ENCODE results near the gene HMOX2.

HMOX2 gene

DNA sequence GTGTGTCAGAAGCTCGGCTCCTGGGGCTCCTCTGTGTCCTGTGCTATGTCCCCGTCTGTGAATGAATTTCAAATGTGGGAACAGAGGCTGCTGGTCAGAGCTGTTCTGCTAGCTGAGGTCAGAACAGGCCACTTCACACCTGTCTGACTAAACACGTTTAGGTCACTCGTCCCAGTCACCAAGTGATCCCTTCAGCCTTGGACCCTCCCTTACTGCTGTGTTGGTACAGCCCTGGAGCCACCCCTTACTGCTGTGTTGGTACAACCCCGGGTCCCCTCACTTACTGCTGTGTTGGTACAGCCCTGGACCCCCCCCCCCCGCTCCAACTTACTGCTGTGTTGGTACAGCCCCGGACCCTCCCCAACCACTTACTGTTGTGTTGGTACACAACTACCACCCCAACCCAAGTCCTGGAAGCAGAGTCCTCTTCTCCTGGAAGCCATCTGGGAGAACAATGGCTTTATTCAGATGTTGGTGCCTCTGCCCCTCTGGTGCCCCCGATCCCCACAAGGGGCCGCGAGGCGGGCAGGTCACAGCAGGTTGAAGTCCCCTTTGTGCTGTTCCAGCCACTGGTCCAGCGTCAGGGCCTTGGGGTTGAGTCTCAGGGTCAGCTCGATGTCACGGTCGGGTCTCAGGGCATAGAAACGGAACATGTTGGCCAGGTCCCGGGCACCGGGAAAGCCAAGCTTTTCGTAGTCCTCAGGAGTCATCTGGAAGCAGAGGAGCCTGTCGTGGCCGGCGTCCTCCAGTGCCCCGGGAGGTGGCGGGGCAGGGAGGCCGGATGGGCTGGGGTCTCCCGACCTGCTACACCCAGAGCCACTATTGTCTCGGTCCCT lies 14.7 kb upstream of the HMOX2 start:
- no peak for TF ChIP-seq EZH2phosphoT487 (IDR thresholded peaks at IDR 0.05; ENCODE audit: borderline replicate concordance, low read length)
- TF ChIP-seq, protein P1, sequence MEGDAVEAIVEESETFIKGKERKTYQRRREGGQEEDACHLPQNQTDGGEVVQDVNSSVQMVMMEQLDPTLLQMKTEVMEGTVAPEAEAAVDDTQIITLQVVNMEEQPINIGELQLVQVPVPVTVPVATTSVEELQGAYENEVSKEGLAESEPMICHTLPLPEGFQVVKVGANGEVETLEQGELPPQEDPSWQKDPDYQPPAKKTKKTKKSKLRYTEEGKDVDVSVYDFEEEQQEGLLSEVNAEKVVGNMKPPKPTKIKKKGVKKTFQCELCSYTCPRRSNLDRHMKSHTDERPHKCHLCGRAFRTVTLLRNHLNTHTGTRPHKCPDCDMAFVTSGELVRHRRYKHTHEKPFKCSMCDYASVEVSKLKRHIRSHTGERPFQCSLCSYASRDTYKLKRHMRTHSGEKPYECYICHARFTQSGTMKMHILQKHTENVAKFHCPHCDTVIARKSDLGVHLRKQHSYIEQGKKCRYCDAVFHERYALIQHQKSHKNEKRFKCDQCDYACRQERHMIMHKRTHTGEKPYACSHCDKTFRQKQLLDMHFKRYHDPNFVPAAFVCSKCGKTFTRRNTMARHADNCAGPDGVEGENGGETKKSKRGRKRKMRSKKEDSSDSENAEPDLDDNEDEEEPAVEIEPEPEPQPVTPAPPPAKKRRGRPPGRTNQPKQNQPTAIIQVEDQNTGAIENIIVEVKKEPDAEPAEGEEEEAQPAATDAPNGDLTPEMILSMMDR (IDR thresholded peaks at IDR 0.05; ENCODE audit: low read depth, low read length, poor library complexity, severe bottlenecking): no peak
- no peaks in the 10 kb centered on the region for H3K27me3 ChIP-seq (ENCODE audit: control insufficient read depth, low read length)
- no peaks in the 10 kb centered on the region for H4K20me1 ChIP-seq (ENCODE audit: control insufficient read depth, insufficient read depth, low read depth, low read length)
- H3F3A ChIP-seq (ENCODE audit: control insufficient read depth, insufficient read depth): peaks cover 15% of the 10 kb centered on the region
- peaks cover 69% of the 10 kb centered on the region for H3K36me3 ChIP-seq (ENCODE audit: control insufficient read depth, low read length)
- H3K9me3 ChIP-seq (ENCODE audit: control insufficient read depth, insufficient read depth, low read length): no peaks in the 10 kb centered on the region
- no peak overlapping the region for H3K4me2 ChIP-seq (ENCODE audit: low read length)
- no peak overlapping the region for H3K4me3 ChIP-seq (ENCODE audit: low read length)
- no peaks in the 10 kb centered on the region for H3K79me2 ChIP-seq (ENCODE audit: control insufficient read depth, low read length)
- H3K4me1 ChIP-seq (ENCODE audit: control insufficient read depth, low read length): no peaks in the 10 kb centered on the region
- no peak overlapping the region for H3K27ac ChIP-seq (ENCODE audit: low read depth, low read length)
- no peaks in the 10 kb centered on the region for H3K9me2 ChIP-seq (replicated peaks; ENCODE audit: control insufficient read depth, low read length)

- no peak overlapping the region for H3K27ac ChIP-seq (ENCODE audit: low read depth, low read length)
- peaks cover 11% of the 10 kb centered on the region for H3F3A ChIP-seq (ENCODE audit: control insufficient read depth, insufficient read depth)
- H3K9me3 ChIP-seq (ENCODE audit: control insufficient read depth, insufficient read depth, low read length): no peaks in the 10 kb centered on the region
- H3K79me2 ChIP-seq (ENCODE audit: control insufficient read depth, low read length): no peaks in the 10 kb centered on the region
- H3K27me3 ChIP-seq (ENCODE audit: control insufficient read depth, low read length): no peaks in the 10 kb centered on the region
- H3K9me2 ChIP-seq (replicated peaks; ENCODE audit: control insufficient read depth, low read length): no peaks in the 10 kb centered on the region
- no peaks in the 10 kb centered on the region for H4K20me1 ChIP-seq (ENCODE audit: control insufficient read depth, insufficient read depth, low read depth, low read length)
- H3K4me1 ChIP-seq (ENCODE audit: control insufficient read depth, low read length): no peaks in the 10 kb centered on the region
- H3K4me3 ChIP-seq (ENCODE audit: low read length): no peak overlapping the region
- H3K36me3 ChIP-seq (ENCODE audit: control insufficient read depth, low read length): peaks cover 60% of the 10 kb centered on the region
- TF ChIP-seq EZH2phosphoT487 (IDR thresholded peaks at IDR 0.05; ENCODE audit: borderline replicate concordance, low read length): no peak
- TF ChIP-seq, protein P1 (IDR thresholded peaks at IDR 0.05; ENCODE audit: low read depth, low read length, poor library complexity, severe bottlenecking): no peak
- H3K4me2 ChIP-seq (ENCODE audit: low read length): no peak overlapping the region
These were observed 12.6 kb upstream of the HMOX2 start for GRCh38 chr16:4463522-4464163.

DNA sequence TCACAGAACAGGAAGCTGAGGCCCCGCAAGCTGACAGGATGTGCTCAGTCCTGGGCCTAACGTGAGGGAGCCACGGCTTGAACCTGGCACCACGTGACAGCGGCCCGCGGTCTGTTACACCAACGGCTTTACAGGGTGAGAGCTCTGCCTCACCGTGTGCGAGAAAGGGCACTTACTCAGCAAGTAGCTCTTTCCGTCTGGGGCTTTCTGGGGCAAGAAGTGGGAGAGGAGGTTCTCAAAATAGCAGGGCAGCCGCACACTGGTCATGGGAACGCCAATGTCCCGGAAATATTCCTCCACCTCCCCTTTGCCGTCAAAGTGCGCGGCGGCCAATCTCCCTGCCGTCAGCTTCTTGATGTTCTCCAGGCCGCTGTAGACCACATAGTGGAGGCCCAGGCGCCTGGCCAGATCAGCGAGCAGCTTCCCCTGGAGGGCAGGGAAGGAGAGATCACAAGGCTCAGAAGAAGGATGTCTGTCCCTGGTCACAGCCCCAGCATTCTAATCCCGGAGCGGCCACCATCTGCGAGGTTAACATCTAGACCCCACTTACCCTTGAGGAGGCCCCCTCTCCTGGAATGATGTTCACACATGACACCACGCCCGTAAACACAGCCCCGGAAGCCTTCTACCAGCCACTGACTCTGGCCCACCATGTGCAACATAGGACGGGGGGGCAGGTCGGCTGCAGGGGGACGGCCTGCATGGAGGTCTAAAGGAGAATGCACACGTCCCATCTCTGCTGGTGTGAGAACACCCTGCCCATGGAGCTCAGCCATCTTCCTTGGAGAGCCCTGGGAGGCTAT lies 10.0 kb upstream of the HMOX2 start:
- no peaks in the 10 kb centered on the region for H3K4me1 ChIP-seq (ENCODE audit: control insufficient read depth, low read length)
- no peak overlapping the region for H3K27ac ChIP-seq (ENCODE audit: low read depth, low read length)
- H3K9me3 ChIP-seq (ENCODE audit: control insufficient read depth, insufficient read depth, low read length): no peaks in the 10 kb centered on the region
- no peaks in the 10 kb centered on the region for H4K20me1 ChIP-seq (ENCODE audit: control insufficient read depth, insufficient read depth, low read depth, low read length)
- H3K4me3 ChIP-seq (ENCODE audit: low read length): no peak overlapping the region
- peaks cover 3% of the 10 kb centered on the region for H3K79me2 ChIP-seq (ENCODE audit: control insufficient read depth, low read length)
- H3K4me2 ChIP-seq (ENCODE audit: low read length): no peak overlapping the region
- TF ChIP-seq, protein P1 (IDR thresholded peaks at IDR 0.05; ENCODE audit: low read depth, low read length, poor library complexity, severe bottlenecking): no peak
- TF ChIP-seq EZH2phosphoT487 (IDR thresholded peaks at IDR 0.05; ENCODE audit: borderline replicate concordance, low read length): no peak
- no peaks in the 10 kb centered on the region for H3K9me2 ChIP-seq (replicated peaks; ENCODE audit: control insufficient read depth, low read length)
- H3F3A ChIP-seq (ENCODE audit: control insufficient read depth, insufficient read depth): peaks cover under 1% of the 10 kb centered on the region; the same call in 1 of the 2 replicates
- H3K27me3 ChIP-seq (ENCODE audit: control insufficient read depth, low read length): no peaks in the 10 kb centered on the region
- peaks cover 57% of the 10 kb centered on the region for H3K36me3 ChIP-seq (ENCODE audit: control insufficient read depth, low read length)
